HCT116 (cell line): ENCODE data around the gene CACNA2D3. TPM values are rescaled to one million over a fixed set of nuclear protein-coding genes. Genes with fewer than 3 reads are reported as not detected.

Experiments used
- ATAC-seq: fragments of 200-7000 bp; cut with Tn5 transposase; 2 replicates; pipeline ENCODE4 v1.9.1; 2020; ENCODE audit warnings: mild to moderate bottlenecking, moderate library complexity
- BruUV-seq: library from RNA; stranded (reverse); fragments of 400-500 nt; replicated peaks from 2 replicates; lab custom pipeline; 2021; lab: Mats Ljungman, UMichigan
- CTCF ChIA-PET: fragments of 300-600 bp; sonication (Branson Sonifier 250); formaldehyde crosslinking; loops from one replicate; lab custom pipeline; 2021; ENCODE audit warnings: antibody characterized with exemption; lab: Charles Lee
- POLR2A ChIA-PET: fragments of 300-600, 350-600 bp; sonication (Branson Sonifier 250); formaldehyde crosslinking; loops from one replicate; lab custom pipeline; 2021; ENCODE audit warnings: antibody characterized with exemption; lab: Charles Lee
- RAD21 ChIA-PET, 2 experiments: fragments of 300-600 bp; sonication (Branson Sonifier 250); formaldehyde crosslinking; loops; one replicate each; lab custom pipeline; 2023; ENCODE audit warnings: low total read pairs in 2 of 2; ENCODE audit not compliant: uncharacterized antibody in 2 of 2, unreplicated experiment in 2 of 2, low non-redundant PET in 1 of 2; lab: Charles Lee
- DNase-seq: peaks from one replicate; pipeline ENCODE4 v3.0.0-alpha.2; 2010; ENCODE audit warnings: low read depth, low spot score
- H2AFZ ChIP-seq: fragments of 200-600 bp; shearing (Covaris generic), sonication (generic); 2 replicates; pipeline ENCODE4 v1.6.1; 2017; ENCODE audit warnings: low read depth, mixed run types, mixed read lengths, antibody characterized with exemption, low read length; ENCODE audit not compliant: poor library complexity, severe bottlenecking
- H3K27ac ChIP-seq: 2 replicates; pipeline ENCODE4 v1.5.1; 2012; ENCODE audit warnings: low read depth, low read length
- H3K27me3 ChIP-seq: fragments of 200-600 bp; sonication (generic); 2 replicates; pipeline ENCODE4 v1.6.1; 2016; ENCODE audit warnings: mixed run types, low read length, mixed read lengths; ENCODE audit not compliant: insufficient read depth
- H3K36me3 ChIP-seq, 2 experiments: fragments of 200-500 bp in 1 of 2; fragments of 200-600 bp in 1 of 2; sonication (Bioruptor generic) in 1 of 2; sonication (generic) in 1 of 2; 2 replicates each; pipeline versions ENCODE4 v1.5.1 to v1.6.1; 2014 to 2016; ENCODE audit warnings: low read length in 2 of 2, inconsistent platforms in 1 of 2, mixed read lengths in 1 of 2, mixed run types in 1 of 2; ENCODE audit not compliant: insufficient read depth in 2 of 2, control insufficient read depth in 1 of 2
- H3K4me1 ChIP-seq, 2 experiments: fragments of 200-600 bp in 1 of 2; sonication (generic) in 1 of 2; 2 replicates each; pipeline versions ENCODE4 v1.5.1 to v1.6.1; 2012 to 2017; ENCODE audit warnings: low read length in 2 of 2, inconsistent platforms in 1 of 2, mild to moderate bottlenecking in 1 of 2, mixed read lengths in 1 of 2, mixed run types in 1 of 2, moderate library complexity in 1 of 2; ENCODE audit not compliant: insufficient read depth in 2 of 2, control insufficient read depth in 1 of 2
- H3K4me2 ChIP-seq: fragments of 200-600 bp; sonication (generic); 2 replicates; pipeline ENCODE4 v1.6.1; 2017; ENCODE audit warnings: mixed run types, low read length, mixed read lengths
- H3K4me3 ChIP-seq, 2 experiments: fragments of 200-600 bp in 1 of 2; sonication (generic) in 1 of 2; replicated peaks in 1 of 2; 2 replicates each; pipeline ENCODE4 v1.5.1; 2011 to 2016; ENCODE audit warnings: low read length in 2 of 2, control low read depth in 1 of 2, low read depth in 1 of 2, mild to moderate bottlenecking in 1 of 2, mixed read lengths in 1 of 2, mixed run types in 1 of 2
- H3K79me2 ChIP-seq: fragments of 200-600 bp; sonication (generic); 2 replicates; pipeline ENCODE4 v1.6.1; 2017; ENCODE audit warnings: mild to moderate bottlenecking, mixed run types, low read length, moderate library complexity, mixed read lengths; ENCODE audit not compliant: insufficient read depth
- H3K9ac ChIP-seq: fragments of 200-600 bp; sonication (generic); 2 replicates; pipeline ENCODE4 v1.6.1; 2016; ENCODE audit warnings: low read length, mixed read lengths
- H3K9me2 ChIP-seq: fragments of 200-600 bp; sonication (generic), shearing (Covaris generic); 2 replicates; pipeline ENCODE4 v1.6.1; 2017; ENCODE audit warnings: mixed run types, mild to moderate bottlenecking, moderate library complexity; ENCODE audit not compliant: insufficient read depth
- H3K9me3 ChIP-seq, 2 experiments: fragments of 200-500 bp in 1 of 2; fragments of 200-600 bp in 1 of 2; sonication (Bioruptor generic) in 1 of 2; sonication (generic) in 1 of 2; 2 replicates each; pipeline ENCODE4 v1.6.1; 2014 to 2017; ENCODE audit warnings: low read length in 2 of 2, mixed read lengths in 2 of 2, inconsistent platforms in 1 of 2, low read depth in 1 of 2, mild to moderate bottlenecking in 1 of 2, mixed run types in 1 of 2, moderate library complexity in 1 of 2; ENCODE audit not compliant: control insufficient read depth in 1 of 2, insufficient read depth in 1 of 2
- H4K20me1 ChIP-seq: fragments of 200-600 bp; sonication (generic), shearing (Covaris generic); 2 replicates; pipeline ENCODE4 v1.6.1; 2017; ENCODE audit warnings: mixed run types, mild to moderate bottlenecking, moderate library complexity; ENCODE audit not compliant: insufficient read depth
- EGR1 ChIP-seq: IDR thresholded peaks from 2 replicates; pipeline ENCODE4 v1.6.1; 2012; ENCODE audit warnings: low read depth
- EZH2 ChIP-seq: fragments of 200-600 bp; sonication (generic); IDR thresholded peaks from 2 replicates; pipeline ENCODE4 v1.6.1; 2017; ENCODE audit warnings: antibody characterized with exemption, mixed run types
- FOSL1 ChIP-seq: IDR thresholded peaks from 2 replicates; pipeline ENCODE4 v1.6.1; 2012; ENCODE audit warnings: low read depth
- POLR2A ChIP-seq: IDR thresholded peaks from 2 replicates; pipeline ENCODE4 v1.7.0; 2011; ENCODE audit warnings: borderline replicate concordance; ENCODE audit not compliant: insufficient read depth, insufficient read length; ENCODE audit errors: extremely low read depth
- POLR2AphosphoS5 ChIP-seq: IDR thresholded peaks from 2 replicates; pipeline ENCODE4 v1.6.1; 2011; ENCODE audit warnings: mild to moderate bottlenecking, low read depth, low read length, moderate library complexity
- RAD21 ChIP-seq: IDR thresholded peaks from 2 replicates; pipeline ENCODE4 v1.6.1; 2012; ENCODE audit warnings: low read depth, mild to moderate bottlenecking
- SIN3A ChIP-seq: IDR thresholded peaks from 2 replicates; pipeline ENCODE4 v1.6.1; 2012; ENCODE audit warnings: low read depth
- SRF ChIP-seq: IDR thresholded peaks from 2 replicates; pipeline ENCODE4 v1.6.1; 2012; ENCODE audit warnings: low read depth
- TCF7L2 ChIP-seq: IDR thresholded peaks from 2 replicates; pipeline ENCODE4 v1.7.0; 2011; ENCODE audit warnings: borderline replicate concordance, inconsistent platforms; ENCODE audit not compliant: insufficient read depth, insufficient read length; ENCODE audit errors: extremely low read depth
- YY1 ChIP-seq: IDR thresholded peaks from 2 replicates; pipeline ENCODE4 v1.6.1; 2011; ENCODE audit warnings: low read length, low read depth, moderate library complexity, mild to moderate bottlenecking; ENCODE audit not compliant: insufficient replicate concordance; ENCODE audit errors: extremely low read depth
- intact Hi-C: fragments of 100-400 bp; cut with micrococcal nuclease; formaldehyde crosslinking; loops from 2 replicates; pipeline ENCODE4 v1.10.0; 2022
- total RNA-seq: library from RNA; stranded (reverse); gene quantifications from one replicate; pipeline ENCODE4 v1.2.1, GENCODE V29; 2021; ENCODE audit not compliant: unreplicated experiment
- TF ChIP-seq, protein P1 (sequence below): IDR thresholded peaks from 2 replicates; pipeline ENCODE4 v1.6.1; 2012
- TF ChIP-seq, protein P2 (sequence below): IDR thresholded peaks from 2 replicates; pipeline ENCODE4 v1.6.1; 2012
- TF ChIP-seq, protein P3 (sequence below): IDR thresholded peaks from 2 replicates; pipeline ENCODE4 v1.6.1; 2012; ENCODE audit warnings: low read depth

The CACNA2D3 gene
- total RNA-seq, 1 experiment from 2014 or later: 0.20 TPM

DNA sequence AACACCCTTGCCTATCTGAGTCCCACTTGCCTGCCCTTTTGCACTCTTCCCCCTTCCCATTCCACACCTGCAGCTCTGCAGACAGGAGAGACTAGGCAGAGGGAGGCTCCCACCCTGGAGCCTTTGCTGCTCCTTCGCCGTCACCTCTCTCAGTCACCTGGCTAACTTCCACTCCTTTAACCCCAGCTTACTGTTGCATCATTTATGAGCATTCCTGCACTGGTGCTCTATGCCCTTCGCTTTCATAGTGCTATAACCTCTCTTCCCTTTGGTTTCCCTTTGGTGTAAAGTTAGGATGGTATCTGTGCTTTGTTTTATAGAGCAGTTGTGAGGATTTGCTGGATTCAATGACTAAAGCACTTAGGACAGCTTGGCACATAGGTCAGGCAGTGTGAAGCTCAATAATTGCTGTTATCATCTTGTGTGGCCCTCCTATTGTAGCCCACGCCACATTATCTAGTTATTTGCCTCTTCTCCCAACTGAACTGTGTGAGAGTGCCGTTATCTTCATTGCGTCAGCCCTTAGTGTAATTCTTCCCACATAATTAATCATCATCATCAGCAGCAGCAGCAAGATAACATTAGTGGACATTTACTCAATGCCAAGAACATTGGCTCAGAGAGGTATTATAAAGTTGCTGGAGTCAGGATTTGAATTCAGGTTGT lies 253.9 kb downstream of the CACNA2D3 start:
- POLR2A ChIA-PET: no interaction called here
- H2AFZ ChIP-seq: no peak overlapping the region
- H3K4me2 ChIP-seq: no peak overlapping the region
- H3K36me3 ChIP-seq: no peaks in the 10 kb centered on the region
- no peaks in the 10 kb centered on the region for H3K79me2 ChIP-seq
- DNase-seq (no peak), ATAC-seq (no peak)
- TF ChIP-seq EZH2 (no peak), YY1 (no peak), FOSL1 (no peak), SIN3A (no peak), RAD21 (no peak), POLR2AphosphoS5 (no peak), POLR2A (no peak), TCF7L2 (no peak), EGR1 (no peak), SRF (no peak)
- TF ChIP-seq, protein P1, sequence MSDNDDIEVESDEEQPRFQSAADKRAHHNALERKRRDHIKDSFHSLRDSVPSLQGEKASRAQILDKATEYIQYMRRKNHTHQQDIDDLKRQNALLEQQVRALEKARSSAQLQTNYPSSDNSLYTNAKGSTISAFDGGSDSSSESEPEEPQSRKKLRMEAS: no peak
- TF ChIP-seq, protein P2, sequence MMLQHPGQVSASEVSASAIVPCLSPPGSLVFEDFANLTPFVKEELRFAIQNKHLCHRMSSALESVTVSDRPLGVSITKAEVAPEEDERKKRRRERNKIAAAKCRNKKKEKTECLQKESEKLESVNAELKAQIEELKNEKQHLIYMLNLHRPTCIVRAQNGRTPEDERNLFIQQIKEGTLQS: no peak
- TF ChIP-seq, protein P3, sequence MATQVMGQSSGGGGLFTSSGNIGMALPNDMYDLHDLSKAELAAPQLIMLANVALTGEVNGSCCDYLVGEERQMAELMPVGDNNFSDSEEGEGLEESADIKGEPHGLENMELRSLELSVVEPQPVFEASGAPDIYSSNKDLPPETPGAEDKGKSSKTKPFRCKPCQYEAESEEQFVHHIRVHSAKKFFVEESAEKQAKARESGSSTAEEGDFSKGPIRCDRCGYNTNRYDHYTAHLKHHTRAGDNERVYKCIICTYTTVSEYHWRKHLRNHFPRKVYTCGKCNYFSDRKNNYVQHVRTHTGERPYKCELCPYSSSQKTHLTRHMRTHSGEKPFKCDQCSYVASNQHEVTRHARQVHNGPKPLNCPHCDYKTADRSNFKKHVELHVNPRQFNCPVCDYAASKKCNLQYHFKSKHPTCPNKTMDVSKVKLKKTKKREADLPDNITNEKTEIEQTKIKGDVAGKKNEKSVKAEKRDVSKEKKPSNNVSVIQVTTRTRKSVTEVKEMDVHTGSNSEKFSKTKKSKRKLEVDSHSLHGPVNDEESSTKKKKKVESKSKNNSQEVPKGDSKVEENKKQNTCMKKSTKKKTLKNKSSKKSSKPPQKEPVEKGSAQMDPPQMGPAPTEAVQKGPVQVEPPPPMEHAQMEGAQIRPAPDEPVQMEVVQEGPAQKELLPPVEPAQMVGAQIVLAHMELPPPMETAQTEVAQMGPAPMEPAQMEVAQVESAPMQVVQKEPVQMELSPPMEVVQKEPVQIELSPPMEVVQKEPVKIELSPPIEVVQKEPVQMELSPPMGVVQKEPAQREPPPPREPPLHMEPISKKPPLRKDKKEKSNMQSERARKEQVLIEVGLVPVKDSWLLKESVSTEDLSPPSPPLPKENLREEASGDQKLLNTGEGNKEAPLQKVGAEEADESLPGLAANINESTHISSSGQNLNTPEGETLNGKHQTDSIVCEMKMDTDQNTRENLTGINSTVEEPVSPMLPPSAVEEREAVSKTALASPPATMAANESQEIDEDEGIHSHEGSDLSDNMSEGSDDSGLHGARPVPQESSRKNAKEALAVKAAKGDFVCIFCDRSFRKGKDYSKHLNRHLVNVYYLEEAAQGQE: no peak
- intact Hi-C loops: no loop called here
- no peaks in the 10 kb centered on the region for H4K20me1 ChIP-seq
- no peaks in the 10 kb centered on the region for H3K4me1 ChIP-seq
- no peak overlapping the region for H3K9ac ChIP-seq
- H3K9me2 ChIP-seq: no peaks in the 10 kb centered on the region
- no peak overlapping the region for H3K4me3 ChIP-seq
- H3K27me3 ChIP-seq: peaks cover 7% of the 10 kb centered on the region; the same call in 1 of the 2 replicates
- BruUV-seq: no TSS peak
- no peaks in the 10 kb centered on the region for H3K9me3 ChIP-seq
- RAD21 ChIA-PET: no interaction called here
- CTCF ChIA-PET: no interaction called here
- no peak overlapping the region for H3K27ac ChIP-seq
